Subcutaneous abdominal adipose tissue (tissue), 5 donors: ENCODE measurements around the gene IFNE.

Experiments
- H3K27ac ChIP-seq: one replicate; pipeline ENCODE4 v1.7.0; 2013; ENCODE audit warnings: low read depth, mild to moderate bottlenecking, inconsistent platforms, low read length, moderate library complexity
- H3K27me3 ChIP-seq, 5 donors: one replicate each; pipeline ENCODE4 v1.7.0; 2013; ENCODE audit warnings: low read length in 5 of 5, inconsistent platforms in 1 of 5; ENCODE audit not compliant: control insufficient read depth in 5 of 5, insufficient read depth in 4 of 5
- H3K36me3 ChIP-seq, 5 donors: one replicate each; pipeline ENCODE4 v1.7.0; 2013; ENCODE audit warnings: low read length in 5 of 5; ENCODE audit not compliant: control insufficient read depth in 5 of 5, insufficient read depth in 5 of 5
- H3K4me1 ChIP-seq, 5 donors: one replicate each; pipeline ENCODE4 v1.7.0; 2013; ENCODE audit warnings: low read length in 5 of 5, mild to moderate bottlenecking in 3 of 5, moderate library complexity in 1 of 5; ENCODE audit not compliant: control insufficient read depth in 5 of 5, insufficient read depth in 5 of 5
- H3K4me3 ChIP-seq, 5 donors: one replicate each; pipeline ENCODE4 v1.7.0; 2013; ENCODE audit warnings: low read length in 5 of 5, low read depth in 1 of 5
- H3K9ac ChIP-seq, 5 donors: one replicate each; pipeline ENCODE4 v1.7.0; 2013; ENCODE audit warnings: low read length in 5 of 5, mild to moderate bottlenecking in 4 of 5, moderate library complexity in 3 of 5
- H3K9me3 ChIP-seq, 5 donors: one replicate each; pipeline ENCODE4 v1.7.0; 2013; ENCODE audit warnings: low read length in 5 of 5; ENCODE audit not compliant: control insufficient read depth in 5 of 5
- donor health status: healthy.
- donor health status: healthy.
- donor health status: healthy.
- donor health status: healthy.
- donor health status: healthy.

IFNE gene

DNA sequence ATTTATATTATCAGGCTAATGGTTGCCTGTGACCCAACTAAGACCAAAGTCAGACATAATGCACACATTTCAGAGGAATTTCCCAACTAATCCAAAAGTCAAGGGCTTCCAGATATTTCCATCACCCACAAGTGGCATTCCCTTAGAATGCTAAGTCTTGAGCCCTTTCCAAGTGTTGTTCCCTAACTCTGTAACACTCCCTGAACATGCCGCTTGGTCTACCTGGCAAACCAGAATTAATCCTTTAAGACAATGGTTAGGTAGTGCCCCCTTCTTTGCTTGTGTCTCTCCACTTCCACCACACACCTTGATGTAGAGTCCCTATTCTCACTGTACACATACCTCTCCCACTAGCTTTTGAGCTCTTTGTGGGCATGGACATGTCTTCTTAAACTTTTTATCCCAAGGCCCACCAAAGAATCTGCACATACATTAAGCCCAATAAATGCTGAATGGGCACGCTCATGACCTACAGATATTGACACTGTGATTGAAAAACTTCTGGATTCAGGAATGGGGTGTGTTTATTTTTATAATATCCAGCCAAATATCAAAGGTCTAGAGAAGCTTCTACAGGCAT lies 37.8 kb upstream of the IFNE start:
- Histone ChIP-seq H3K27ac (no peak overlapping the region), H3K36me3 (no peaks in the 10 kb centered on the region), H3K27me3 (no peaks in the 10 kb centered on the region), H3K9me3 (peaks cover 0 to 2% (median 0%) of the 10 kb centered on the region in 5 donors), H3K4me1 (no peaks in the 10 kb centered on the region), H3K9ac (no peak overlapping the region), H3K4me3 (no peak overlapping the region)

DNA sequence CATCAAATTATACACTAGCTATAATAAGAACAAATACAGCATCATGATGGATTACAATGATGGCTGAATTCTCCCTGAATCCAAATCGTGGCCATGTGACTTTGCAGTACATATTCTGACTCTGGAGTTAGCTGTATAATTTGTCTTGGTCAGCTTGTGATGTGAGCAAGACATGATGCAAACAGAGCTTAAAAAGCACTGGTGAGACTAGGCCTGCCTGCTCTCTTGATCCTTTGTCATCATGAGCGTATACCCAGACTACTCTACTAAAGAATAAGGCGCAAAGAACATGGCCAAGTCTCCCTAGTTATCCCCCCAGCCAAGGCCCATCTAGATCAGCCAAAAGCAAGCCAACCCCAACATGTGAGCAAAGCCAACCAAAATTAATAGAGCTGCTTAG lies 34.7 kb upstream of the IFNE start:
- H3K36me3 ChIP-seq, result no peaks in the 10 kb centered on the region
- H3K4me3 ChIP-seq, result no peak overlapping the region
- H3K9ac ChIP-seq, result no peak overlapping the region
- peaks cover 0 to 2% (median 0%) of the 10 kb centered on the region in 5 donors for H3K9me3 ChIP-seq
- H3K27me3 ChIP-seq, result no peaks in the 10 kb centered on the region
- no peaks in the 10 kb centered on the region for H3K4me1 ChIP-seq
- H3K27ac ChIP-seq, result no peak overlapping the region

DNA sequence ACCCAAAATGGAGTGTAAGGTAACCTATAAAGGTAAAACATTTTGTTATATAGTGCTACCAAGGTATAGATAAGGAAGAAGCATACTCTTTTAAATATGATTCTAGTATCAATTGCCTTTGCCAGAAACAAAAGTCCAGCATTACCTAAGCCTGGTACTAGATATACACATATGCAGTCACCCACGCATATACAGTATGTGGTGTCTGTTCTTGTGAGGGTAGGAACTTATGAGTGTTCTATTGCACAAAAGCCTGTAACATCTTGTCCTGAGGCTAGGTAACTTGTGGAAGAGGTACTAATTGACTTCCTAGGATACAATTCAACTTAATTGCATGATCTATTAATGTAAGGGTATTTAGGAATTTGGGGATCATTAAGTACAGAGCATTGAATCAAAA lies 31.3 kb upstream of the IFNE start:
- Histone ChIP-seq H3K4me3 (no peak overlapping the region), H3K9me3 (no peaks in the 10 kb centered on the region), H3K4me1 (no peaks in the 10 kb centered on the region), H3K9ac (no peak overlapping the region), H3K27me3 (no peaks in the 10 kb centered on the region), H3K36me3 (no peaks in the 10 kb centered on the region), H3K27ac (no peak overlapping the region)

DNA sequence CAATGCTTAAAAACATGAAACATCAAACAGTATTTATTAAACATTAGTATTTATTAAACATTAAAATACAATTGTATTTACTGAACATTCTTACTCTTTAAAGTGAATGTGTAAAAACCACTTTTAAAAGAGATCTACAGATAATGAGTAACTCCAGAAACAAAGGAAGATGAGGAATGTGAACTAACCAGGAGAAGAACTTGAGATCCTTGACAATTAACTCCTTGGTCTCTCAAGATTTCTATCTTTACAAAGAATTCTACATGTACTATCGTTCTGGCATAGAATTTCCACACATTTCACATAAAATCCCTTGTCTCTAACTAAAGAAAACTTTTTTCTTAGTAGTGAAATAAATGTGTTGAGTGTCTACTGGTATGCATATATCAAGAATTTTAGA lies 28.7 kb upstream of the IFNE start:
- H3K9ac ChIP-seq, result no peak overlapping the region
- no peak overlapping the region for H3K27ac ChIP-seq
- H3K4me1 ChIP-seq, result peaks cover 0 to 4% (median 0%) of the 10 kb centered on the region in 5 donors
- no peaks in the 10 kb centered on the region for H3K9me3 ChIP-seq
- H3K4me3 ChIP-seq, result no peak overlapping the region
- no peaks in the 10 kb centered on the region for H3K36me3 ChIP-seq
- no peaks in the 10 kb centered on the region for H3K27me3 ChIP-seq

DNA sequence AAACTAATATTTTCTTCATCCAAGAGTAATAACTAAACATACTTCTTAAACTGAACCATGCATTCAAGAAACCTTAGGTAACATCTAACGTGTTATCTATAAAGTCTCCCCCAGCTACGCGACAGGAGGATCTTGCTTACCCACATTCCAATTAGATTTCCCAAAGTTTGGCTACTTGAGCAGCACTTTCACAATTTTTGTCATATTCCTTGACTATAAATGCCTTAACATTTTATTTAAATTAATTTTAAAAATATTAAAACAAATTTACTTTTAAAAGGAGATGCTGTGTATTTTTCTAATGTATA lies 25.3 kb upstream of the IFNE start:
- no peak overlapping the region for H3K4me3 ChIP-seq
- no peak overlapping the region for H3K27ac ChIP-seq
- H3K9ac ChIP-seq, result no peak overlapping the region
- peaks cover 0 to 4% (median 0%) of the 10 kb centered on the region in 5 donors for H3K4me1 ChIP-seq
- H3K9me3 ChIP-seq, result no peaks in the 10 kb centered on the region
- H3K27me3 ChIP-seq, result no peaks in the 10 kb centered on the region
- H3K36me3 ChIP-seq, result no peaks in the 10 kb centered on the region

DNA sequence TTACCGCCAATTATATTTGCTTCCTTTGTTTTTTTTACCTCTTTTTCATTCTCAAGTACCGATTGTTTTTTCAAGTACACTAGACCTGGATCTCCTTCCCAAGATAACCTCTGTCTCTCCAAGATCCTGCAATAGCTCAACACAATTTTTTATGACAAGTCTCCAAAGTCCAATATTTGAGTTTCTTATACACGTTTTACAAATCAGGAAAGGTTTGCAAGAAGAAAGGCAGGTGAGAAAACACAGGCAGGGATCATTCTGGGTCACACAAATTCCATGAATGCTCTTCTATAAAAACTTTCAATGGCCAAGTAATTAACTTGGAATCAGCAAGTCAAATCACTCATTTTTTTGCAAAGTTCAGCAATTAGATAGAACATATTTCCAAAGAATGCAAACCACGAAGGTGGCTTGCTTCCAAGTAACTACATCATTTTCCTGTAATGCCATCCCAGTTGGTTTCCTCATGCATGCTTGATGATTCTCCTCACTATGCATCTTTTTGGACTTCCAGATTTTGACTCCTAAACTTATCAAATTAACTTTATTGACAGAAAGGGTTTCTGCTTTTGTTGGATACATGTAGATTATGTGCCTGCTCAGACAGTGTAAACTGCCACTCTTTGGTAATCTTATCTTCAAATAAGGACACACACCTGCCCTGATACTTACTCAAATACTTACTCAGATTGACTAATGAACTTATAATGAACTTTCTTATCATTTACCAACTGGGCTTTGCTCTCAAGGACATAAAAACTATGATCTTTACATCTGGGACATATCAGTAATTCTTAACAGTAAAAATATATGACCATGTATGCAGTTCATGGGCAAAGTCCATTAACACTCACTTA lies 24.7 kb upstream of the IFNE start:
- Histone ChIP-seq H3K9ac (no peak overlapping the region), H3K4me1 (peaks cover 0 to 4% (median 0%) of the 10 kb centered on the region in 5 donors), H3K4me3 (no peak overlapping the region), H3K27ac (no peak overlapping the region), H3K9me3 (no peaks in the 10 kb centered on the region), H3K27me3 (no peaks in the 10 kb centered on the region), H3K36me3 (no peaks in the 10 kb centered on the region)

DNA sequence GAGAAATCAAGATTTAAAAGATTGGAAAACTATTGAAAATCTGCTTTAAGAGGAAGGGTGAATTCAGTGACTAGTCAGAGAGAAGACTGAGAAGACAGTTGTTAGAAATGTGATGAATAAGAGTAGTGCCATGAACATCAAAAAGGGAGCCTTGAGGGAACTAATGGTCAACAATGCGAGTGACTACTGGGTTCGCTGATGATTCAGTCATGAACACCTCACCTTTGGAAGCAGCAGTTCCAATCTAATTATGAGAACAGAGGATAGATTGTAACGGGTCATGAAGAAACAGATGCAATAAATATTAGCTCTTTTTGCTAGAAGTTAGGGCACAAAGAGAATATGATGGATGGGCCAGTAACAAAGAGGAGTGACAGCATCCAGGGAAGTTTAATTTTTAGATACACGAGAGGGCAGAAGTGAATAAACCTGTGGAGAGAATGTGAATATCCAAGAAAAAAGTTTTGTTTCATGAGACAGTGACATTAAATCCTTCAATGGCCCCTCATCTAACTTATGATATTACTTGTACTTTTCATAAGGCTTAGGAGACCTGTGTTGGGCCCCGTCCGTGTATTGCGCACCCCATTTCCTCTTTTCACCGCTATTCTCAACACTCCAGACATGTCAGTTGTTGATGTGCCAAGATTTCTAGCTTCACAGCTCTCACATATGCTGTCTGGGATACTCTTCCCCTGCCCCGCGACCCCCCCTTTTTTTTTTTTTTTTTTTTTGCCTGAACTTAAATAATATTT lies 23.5 kb upstream of the IFNE start:
- Histone ChIP-seq H3K27ac (no peak overlapping the region), H3K4me1 (peaks cover 0 to 4% (median 0%) of the 10 kb centered on the region in 5 donors), H3K27me3 (no peaks in the 10 kb centered on the region), H3K9ac (no peak overlapping the region), H3K36me3 (no peaks in the 10 kb centered on the region), H3K9me3 (no peaks in the 10 kb centered on the region), H3K4me3 (no peak overlapping the region)

DNA sequence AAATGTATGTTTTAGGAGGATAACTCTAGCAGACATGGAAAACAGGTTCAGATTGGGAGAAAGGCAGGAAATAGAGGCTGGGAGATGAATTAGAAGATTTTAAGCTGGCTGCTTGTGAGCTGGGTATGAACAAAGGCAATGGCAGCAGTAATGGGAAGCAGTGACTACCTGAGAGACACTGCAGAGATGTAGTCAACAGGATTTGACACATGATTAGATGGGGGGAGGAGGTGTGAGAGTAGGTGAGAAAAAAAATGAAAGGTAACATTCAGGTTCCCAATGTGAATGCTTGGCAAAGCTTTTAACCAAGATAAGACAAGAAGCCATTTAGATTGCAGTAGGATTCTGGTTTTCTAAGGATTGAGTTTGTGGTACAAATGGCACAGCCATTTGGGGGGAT lies 22.8 kb upstream of the IFNE start:
- Histone ChIP-seq H3K27me3 (no peaks in the 10 kb centered on the region), H3K9ac (no peak overlapping the region), H3K36me3 (no peaks in the 10 kb centered on the region), H3K27ac (no peak overlapping the region), H3K4me3 (no peak overlapping the region), H3K4me1 (peaks cover 0 to 4% (median 0%) of the 10 kb centered on the region in 5 donors), H3K9me3 (no peaks in the 10 kb centered on the region)

DNA sequence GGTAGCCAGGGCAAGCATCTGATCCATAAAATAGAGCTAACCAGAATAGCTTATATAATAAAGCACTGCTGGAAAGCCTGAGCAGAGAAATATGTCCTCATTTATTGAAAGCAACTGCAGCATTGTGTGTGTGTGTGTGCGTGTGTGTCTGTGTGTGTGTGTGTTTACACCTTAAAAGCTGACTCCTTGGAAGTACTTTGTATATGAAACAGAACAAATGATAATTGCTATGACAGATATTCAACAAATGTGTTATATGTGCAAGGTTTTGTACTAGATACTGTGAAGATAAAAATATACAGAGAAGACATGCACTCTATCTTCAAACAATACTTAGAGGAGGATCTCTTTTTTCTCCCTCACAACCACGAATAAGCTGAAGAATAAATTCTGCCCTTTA lies 22.0 kb upstream of the IFNE start:
- Histone ChIP-seq H3K9ac (no peak overlapping the region), H3K36me3 (no peaks in the 10 kb centered on the region), H3K4me3 (no peak overlapping the region), H3K27ac (no peak overlapping the region), H3K9me3 (no peaks in the 10 kb centered on the region), H3K4me1 (peaks cover 0 to 4% (median 0%) of the 10 kb centered on the region in 5 donors), H3K27me3 (no peaks in the 10 kb centered on the region)

DNA sequence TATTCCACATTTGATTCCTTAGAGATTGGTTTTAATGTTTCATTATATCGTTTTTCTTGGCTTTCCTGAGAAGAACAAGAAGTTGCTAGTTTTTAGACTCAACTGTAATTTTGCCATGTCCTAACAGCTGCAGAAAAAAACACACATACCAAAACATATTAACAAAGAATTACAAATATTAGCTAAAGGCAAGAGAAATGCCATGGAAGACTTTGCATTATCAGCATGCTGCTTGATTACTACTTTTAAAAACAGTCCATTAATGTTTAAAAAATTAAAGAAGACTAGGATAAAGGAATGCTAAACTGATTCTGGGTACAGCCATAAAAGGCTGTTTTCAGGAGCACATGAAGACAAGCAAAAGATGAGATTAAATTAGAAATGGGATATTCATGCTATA lies 20.5 kb upstream of the IFNE start:
- H3K4me1 ChIP-seq, result peaks cover 0 to 4% (median 0%) of the 10 kb centered on the region in 5 donors
- no peak overlapping the region for H3K4me3 ChIP-seq
- H3K27ac ChIP-seq, result no peak overlapping the region
- H3K9ac ChIP-seq, result no peak overlapping the region
- no peaks in the 10 kb centered on the region for H3K27me3 ChIP-seq
- no peaks in the 10 kb centered on the region for H3K36me3 ChIP-seq
- H3K9me3 ChIP-seq, result no peaks in the 10 kb centered on the region
